ENCODE measurements around the gene RORB.

DNA sequence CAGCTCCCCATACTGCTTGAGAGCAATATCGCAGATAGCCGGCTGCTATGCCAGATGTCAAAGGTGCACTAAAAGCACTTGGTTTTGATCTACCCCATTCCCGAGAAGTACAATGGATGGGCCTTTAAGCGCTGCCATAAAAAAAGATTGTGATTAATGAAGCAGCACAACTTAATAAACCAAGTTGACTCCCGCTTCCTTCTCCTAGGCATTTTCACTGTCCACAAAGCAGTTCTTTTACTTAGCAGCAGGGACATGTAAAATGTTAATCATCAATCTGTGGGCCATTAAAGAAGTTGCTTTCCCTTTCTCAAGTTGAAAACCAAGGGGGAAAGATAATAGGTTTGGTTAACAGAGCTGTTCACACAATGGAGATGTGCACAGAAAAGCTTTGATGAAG, 214.2 kb downstream of the RORB start:
- TF ChIP-seq CTCF (conservative IDR thresholded peaks at IDR 0.05 in 1 of 2, IDR thresholded peaks at IDR 0.05 in 1 of 2; ENCODE audit: low read depth in 1 of 2, low read length in 2 of 2) (no peak), EZH2 (IDR thresholded peaks at IDR 0.05; ENCODE audit: low read length, missing control alignments) (no peak)
